Endothelial cell of umbilical vein (primary cell): Measurements from ENCODE around the gene TOB1. TPM values are rescaled to one million over a fixed set of nuclear protein-coding genes. Genes with fewer than 3 reads are reported as not detected.

ENCODE experiments used
- BruUV-seq: library from RNA; stranded (reverse); fragments of 400-500 nt; replicated peaks from 2 replicates; lab custom pipeline; 2021; lab: Mats Ljungman, UMichigan
- CTCF ChIA-PET: fragments of 300-600, 350-600 bp; sonication (Branson Sonifier 250); formaldehyde crosslinking; loops from one replicate; lab custom pipeline; 2021; ENCODE audit warnings: antibody characterized with exemption, inconsistent platforms; lab: Charles Lee
- POLR2A ChIA-PET: fragments of 300-600, 350-600 bp; sonication (Branson Sonifier 250); formaldehyde crosslinking; loops from one replicate; lab custom pipeline; 2021; ENCODE audit warnings: antibody characterized with exemption, inconsistent platforms; lab: Charles Lee
- DNase-seq: peaks from one replicate; pipeline ENCODE4 v3.0.0-alpha.2; 2011; ENCODE audit warnings: low read depth, low spot score
- FAIRE-seq: peaks from 2 replicates; lab custom pipeline; 2011; peaks lifted over from hg19 to GRCh38; lab: Jason Lieb, UNC
- H2AFZ ChIP-seq: 2 replicates; pipeline ENCODE4 v1.6.0; 2012; ENCODE audit warnings: low read depth, low read length, control low read depth, inconsistent platforms
- H3K27ac ChIP-seq: 2 replicates; pipeline ENCODE4 v1.5.1; 2011; ENCODE audit warnings: low read depth, mild to moderate bottlenecking, control low read depth, low read length, moderate library complexity; ENCODE audit not compliant: insufficient read depth
- H3K27me3 ChIP-seq, 2 experiments: 2 replicates each; pipeline versions ENCODE4 v1.6.0 to v1.6.1; 2011; ENCODE audit warnings: low read length in 2 of 2, mixed read lengths in 1 of 2; ENCODE audit not compliant: control insufficient read depth in 2 of 2, insufficient read depth in 2 of 2
- H3K36me3 ChIP-seq, 2 experiments: 2 replicates in 1 of 2; 3 replicates in 1 of 2; pipeline ENCODE4 v1.5.1; 2011; ENCODE audit warnings: low read length in 2 of 2, mild to moderate bottlenecking in 1 of 2, moderate library complexity in 1 of 2; ENCODE audit not compliant: control insufficient read depth in 2 of 2, insufficient read depth in 2 of 2; ENCODE audit errors: extremely low read depth in 1 of 2
- H3K4me1 ChIP-seq: 3 replicates; pipeline ENCODE4 v1.5.1; 2011; ENCODE audit warnings: mild to moderate bottlenecking, low read length; ENCODE audit not compliant: control insufficient read depth, insufficient read depth; ENCODE audit errors: extremely low read depth
- H3K4me2 ChIP-seq: 2 replicates; pipeline ENCODE4 v1.6.1; 2011; ENCODE audit warnings: low read length, control low read depth, mixed read lengths; ENCODE audit not compliant: insufficient read depth
- H3K4me3 ChIP-seq, 3 experiments: fragments of 200-600 bp in 1 of 3; sonication (generic), shearing (Covaris generic) in 1 of 3; replicated peaks in 1 of 3; 2 replicates each; pipeline ENCODE4 v1.5.1; 2011 to 2016; ENCODE audit warnings: control low read depth in 3 of 3, low read length in 3 of 3, mild to moderate bottlenecking in 2 of 3, inconsistent platforms in 1 of 3, low read depth in 1 of 3, moderate library complexity in 1 of 3; ENCODE audit not compliant: insufficient read depth in 1 of 3
- H3K79me2 ChIP-seq: 2 replicates; pipeline ENCODE4 v1.6.0; 2012; ENCODE audit warnings: low read length, inconsistent platforms; ENCODE audit not compliant: control insufficient read depth, insufficient read depth
- H3K9ac ChIP-seq: replicated peaks from 2 replicates; pipeline ENCODE3; 2011; ENCODE audit warnings: low read length, control low read depth; ENCODE audit not compliant: insufficient read depth; ENCODE audit errors: extremely low read depth
- H3K9me1 ChIP-seq: replicated peaks from 3 replicates; pipeline ENCODE4 v1.6.0; 2011; ENCODE audit warnings: mild to moderate bottlenecking, low read length; ENCODE audit not compliant: control insufficient read depth, insufficient read depth; ENCODE audit errors: extremely low read depth
- H3K9me3 ChIP-seq: replicated peaks from 2 replicates; pipeline ENCODE4 v1.5.1; 2012; ENCODE audit warnings: low read length, inconsistent platforms; ENCODE audit not compliant: control insufficient read depth, insufficient read depth
- H4K20me1 ChIP-seq: replicated peaks from 2 replicates; pipeline ENCODE3; 2011; ENCODE audit warnings: mild to moderate bottlenecking, low read length; ENCODE audit not compliant: control insufficient read depth, insufficient read depth; ENCODE audit errors: extremely low read depth
- CTCF ChIP-seq, 2 donors: IDR thresholded peaks; 1 replicate in 1 of 2; 2 replicates in 1 of 2; pipeline ENCODE4 v1.5.1; 2011; ENCODE audit warnings: low read length in 2 of 2, mild to moderate bottlenecking in 2 of 2, moderate library complexity in 2 of 2, control low read depth in 1 of 2, inconsistent platforms in 1 of 2, low read depth in 1 of 2; ENCODE audit not compliant: insufficient read depth in 1 of 2; ENCODE audit errors: extremely low read depth in 1 of 2
- EZH2 ChIP-seq: IDR thresholded peaks from 2 replicates; pipeline ENCODE4 v1.6.1; 2012; ENCODE audit warnings: borderline replicate concordance, low read depth, mild to moderate bottlenecking, moderate library complexity, low read length, inconsistent platforms; ENCODE audit not compliant: severe bottlenecking
- JUN ChIP-seq: IDR thresholded peaks from 2 replicates; pipeline ENCODE4 v1.6.1; 2011; ENCODE audit warnings: borderline replicate concordance, low read depth; ENCODE audit not compliant: insufficient read length, insufficient read depth
- MAX ChIP-seq: IDR thresholded peaks from 2 replicates; pipeline ENCODE4 v1.6.1; 2011; ENCODE audit not compliant: insufficient read depth, insufficient read length
- MYC ChIP-seq: IDR thresholded peaks from one replicate; pipeline ENCODE4 v1.6.1; 2011; ENCODE audit warnings: mild to moderate bottlenecking, low read depth, low read length
- dilution Hi-C: fragments of 300-500 bp; cut with MboI; formaldehyde crosslinking; loops from one replicate; pipeline ENCODE4 v1.15.0; 2019; ENCODE audit warnings: low sequenced_read_pairs; ENCODE audit not compliant: extremely low pct_ligation_motif_present
- intact Hi-C: fragments of 100-400 bp; cut with micrococcal nuclease; formaldehyde crosslinking; loops from one replicate; pipeline ENCODE4 v1.10.0; 2022
- polyA plus RNA-seq, 4 experiments: library from polyadenylated mRNA; depleted of rRNA in 3 of 4; stranded (reverse) in 3 of 4; unstranded in 1 of 4; fragments of >200 nt; gene quantifications; 2 replicates each; pipeline versions ENCODE4 v1.2.1 to v1.2.3, GENCODE V29; 2011 to 2012; ENCODE audit warnings: missing spikeins in 1 of 4
- total RNA-seq: library from RNA; stranded (reverse); gene quantifications from 2 replicates; pipeline ENCODE4 v1.2.3, GENCODE V29; 2021

Gene TOB1
- total and polyA plus RNA-seq, 2 donors (not counting 3 experiments of a cell fraction or from before 2014, with no cell fraction given) = 3.3 to 12.9 TPM

- Histone ChIP-seq H3K4me2 (no peak overlapping the region), H3K36me3 (no peaks in the 10 kb centered on the region), H3K4me3 (no peak overlapping the region), H3K9me1 (no peaks in the 10 kb centered on the region), H3K4me1 (no peaks in the 10 kb centered on the region), H3K9ac (no peak overlapping the region), H3K9me3 (no peaks in the 10 kb centered on the region), H3K27me3 (peaks cover 5 to 6% of the 10 kb centered on the region in 2 experiments), H2AFZ (no peak overlapping the region), H3K79me2 (no peaks in the 10 kb centered on the region), H3K27ac (no peak overlapping the region), H4K20me1 (no peaks in the 10 kb centered on the region)
- intact Hi-C loops = no loop called here
- FAIRE-seq (no peak), DNase-seq (no peak)
- CTCF ChIA-PET = interaction anchor here (0.8 to 2.3 kb wide), 2 partner anchors 10 to 42 kb away, joined by 3 to 12 read pairs; no protein-coding TSS in a partner anchor
- BruUV-seq = no TSS peak
- POLR2A ChIA-PET = no interaction called here
- TF ChIP-seq CTCF (IDR thresholded peaks at IDR 0.05; ENCODE audit: extremely low read depth in 1 of 2, insufficient read depth in 1 of 2, low read depth in 1 of 2, low read length in 2 of 2) = no peak
- no peak for TF ChIP-seq MAX
- TF ChIP-seq EZH2 = no peak
- TF ChIP-seq JUN = no peak
- no peak for TF ChIP-seq MYC
- dilution Hi-C loops = no loop called here
Observed at GRCh38 chr17:50825188-50825587, 41.0 kb downstream of the TOB1 start.
